ENCODE measurements around the gene DHX8.

- TF ChIP-seq EZH2 (IDR thresholded peaks at IDR 0.05; ENCODE audit: insufficient read depth, poor library complexity, severe bottlenecking) (no peak), EZH2phosphoT487 (IDR thresholded peaks at IDR 0.05; ENCODE audit: insufficient read depth, low read depth) (no peak)
Observed at GRCh38 chr17:43540821-43541674, 57.3 kb downstream of the DHX8 start.
